NOMO-1 (cell line): Measurements from ENCODE around the gene VEZF1.
A peak's percentile ranks its signal among the peaks of the same experiment; 100 is the strongest.

Source experiments
- DNase-seq, 2 experiments: peaks; one replicate each; lab custom pipeline; 2025; ENCODE audit not compliant: unreplicated experiment in 2 of 2; lab: John Stamatoyannopoulos, UW

VEZF1 gene

GRCh38 chr17:57954397-57955182 is 33.5 kb downstream of the VEZF1 start:
- no peak for DNase-seq

DNA sequence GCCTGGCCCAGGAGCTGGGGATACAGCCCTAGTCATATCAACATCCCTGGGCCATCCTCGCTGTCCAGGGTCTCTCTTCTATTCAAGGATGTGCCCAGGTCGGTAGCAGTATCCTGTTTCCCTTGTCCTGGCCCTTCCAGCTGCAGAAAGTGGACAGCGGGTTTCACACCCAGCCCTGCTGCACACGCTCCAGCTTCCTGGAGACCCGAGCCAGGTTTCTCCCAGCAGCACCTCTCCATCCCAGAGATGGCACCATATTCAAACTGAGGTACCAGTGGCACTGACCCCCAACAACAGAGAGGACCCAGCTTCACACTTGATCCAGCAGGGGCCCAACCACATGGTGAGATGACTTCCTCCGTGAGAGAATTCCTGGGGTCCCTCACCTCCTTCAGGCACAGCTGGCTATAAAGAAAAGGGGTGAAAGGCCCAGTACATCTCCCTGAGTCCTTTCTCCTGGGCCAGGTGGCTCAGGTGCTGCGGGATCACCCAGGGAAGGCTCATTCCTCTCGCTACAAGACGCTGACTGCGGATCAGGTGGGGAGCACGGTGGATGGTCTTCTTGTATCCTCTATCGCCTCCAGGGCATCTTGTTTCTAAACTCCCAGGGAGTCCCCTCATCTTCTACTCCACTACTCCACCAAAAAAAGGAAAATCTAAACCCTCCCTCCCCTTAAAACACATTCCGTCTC is 34.2 kb downstream of the VEZF1 start:
- no peak for DNase-seq

DNA sequence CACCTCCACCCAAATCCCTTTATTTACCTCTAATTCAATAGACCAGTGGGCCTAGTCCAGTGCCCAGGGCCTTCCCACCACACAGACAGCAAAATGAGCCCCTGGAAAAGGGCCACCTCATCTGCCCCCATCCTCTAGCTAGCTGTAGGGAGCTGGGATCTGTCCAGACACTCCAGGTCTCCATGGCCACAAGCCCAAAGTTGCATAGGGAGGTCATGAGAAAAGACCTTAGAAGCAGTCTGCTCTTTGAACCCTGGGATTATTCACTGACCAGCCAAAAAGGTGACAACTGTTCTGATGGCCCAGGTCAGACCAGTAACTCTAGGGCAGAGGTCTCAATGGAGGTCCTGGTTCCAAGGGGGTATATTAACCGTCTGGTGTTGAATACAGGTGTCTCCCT is 34.8 kb downstream of the VEZF1 start:
- DNase-seq = no peak

DNA sequence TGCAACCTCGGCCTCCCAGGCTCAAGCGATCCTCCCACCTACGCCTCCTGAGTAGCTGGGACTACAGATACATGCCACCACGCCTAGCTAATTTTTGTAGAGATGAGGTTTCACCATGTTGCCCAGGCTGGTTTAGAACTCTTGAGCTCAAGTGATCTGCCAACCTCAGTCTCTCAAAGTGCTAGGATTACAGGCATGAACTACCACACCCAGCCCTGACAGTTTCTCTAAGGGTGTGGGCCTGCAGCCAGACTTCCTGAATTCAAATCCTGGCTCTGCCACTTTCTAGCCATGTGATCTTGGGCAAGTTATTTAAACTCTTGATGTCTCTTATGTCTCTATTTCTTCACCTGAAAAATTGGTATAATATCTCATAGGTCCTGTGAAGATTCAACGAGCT is 38.4 kb downstream of the VEZF1 start:
- DNase-seq = peak; percentile 35 to 39

GRCh38 chr17:57948555-57949420 is 39.3 kb downstream of the VEZF1 start:
- peak in 1 of 2 experiments; percentile 51 for DNase-seq

- DNase-seq = no peak
These were observed 39.9 kb downstream of the VEZF1 start for GRCh38 chr17:57948169-57948554.

DNA sequence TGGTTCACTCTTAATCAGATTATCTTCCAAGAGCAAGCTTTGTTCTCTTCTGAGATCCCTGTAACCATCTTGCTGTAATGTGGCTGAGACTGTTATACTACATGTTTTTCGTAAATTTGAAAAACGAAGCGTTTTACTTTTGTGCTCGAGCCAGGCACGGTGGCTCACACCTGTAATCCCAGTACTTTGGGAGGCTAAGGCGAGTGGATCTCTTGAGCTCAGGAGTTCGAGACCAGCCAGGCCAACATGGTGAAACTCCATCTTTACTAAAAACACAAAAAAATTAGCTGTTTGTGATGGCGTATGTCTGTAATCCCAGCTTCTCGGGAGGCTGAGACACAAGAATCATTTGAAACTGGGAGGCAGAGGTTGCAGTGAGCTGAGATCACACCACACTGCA is 40.7 kb downstream of the VEZF1 start:
- DNase-seq = no peak

GRCh38 chr17:57946798-57947358 is 41.2 kb downstream of the VEZF1 start:
- DNase-seq = peak; percentile 80 to 94

DNA sequence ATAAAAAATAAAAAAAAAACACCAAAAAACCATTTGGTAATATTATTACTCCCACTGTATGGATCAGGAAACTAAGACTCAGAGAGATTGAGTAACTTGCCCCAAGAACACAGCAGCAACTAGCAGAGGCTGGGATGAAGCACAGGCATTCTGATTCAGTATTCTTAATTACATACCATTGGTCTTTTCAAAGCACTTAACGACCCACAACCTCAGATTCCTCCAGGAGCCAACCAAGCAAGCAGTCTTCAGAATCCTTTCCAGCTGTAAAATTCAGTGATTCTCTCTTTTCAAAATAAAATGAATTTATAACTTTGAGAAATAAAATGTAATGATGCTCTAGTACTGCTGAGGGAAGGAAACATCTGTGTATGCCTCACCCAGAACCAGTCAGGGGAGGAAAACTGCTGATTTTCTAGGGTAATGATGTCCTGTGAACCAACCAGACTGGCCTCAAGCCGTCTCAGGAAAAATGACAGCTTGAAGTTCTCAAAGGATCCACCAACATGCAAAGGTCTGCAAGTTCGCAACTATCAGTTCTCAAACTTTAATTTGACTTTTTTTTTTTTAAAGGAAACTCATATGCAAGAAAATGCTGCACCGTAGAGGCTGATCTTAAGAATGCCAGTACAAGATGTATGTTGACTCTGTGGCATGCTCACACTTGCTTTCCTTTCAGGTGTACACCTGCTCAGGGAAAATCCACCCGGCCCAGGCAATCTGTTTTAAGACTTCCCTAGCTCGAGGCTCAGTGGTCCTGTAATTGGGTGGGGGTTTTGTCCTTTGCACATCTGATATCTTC is 41.9 kb downstream of the VEZF1 start:
- DNase-seq = no peak

GRCh38 chr17:57944908-57945307 is 43.1 kb downstream of the VEZF1 start:
- no peak for DNase-seq

- no peak for DNase-seq
These were observed 44.4 kb downstream of the VEZF1 start for GRCh38 chr17:57943645-57944044.

- DNase-seq = peak in 1 of 2 experiments; percentile 47
These were observed 44.9 kb downstream of the VEZF1 start for GRCh38 chr17:57943140-57943539.

GRCh38 chr17:57941384-57942370 is 46.4 kb downstream of the VEZF1 start:
- no peak for DNase-seq

DNA sequence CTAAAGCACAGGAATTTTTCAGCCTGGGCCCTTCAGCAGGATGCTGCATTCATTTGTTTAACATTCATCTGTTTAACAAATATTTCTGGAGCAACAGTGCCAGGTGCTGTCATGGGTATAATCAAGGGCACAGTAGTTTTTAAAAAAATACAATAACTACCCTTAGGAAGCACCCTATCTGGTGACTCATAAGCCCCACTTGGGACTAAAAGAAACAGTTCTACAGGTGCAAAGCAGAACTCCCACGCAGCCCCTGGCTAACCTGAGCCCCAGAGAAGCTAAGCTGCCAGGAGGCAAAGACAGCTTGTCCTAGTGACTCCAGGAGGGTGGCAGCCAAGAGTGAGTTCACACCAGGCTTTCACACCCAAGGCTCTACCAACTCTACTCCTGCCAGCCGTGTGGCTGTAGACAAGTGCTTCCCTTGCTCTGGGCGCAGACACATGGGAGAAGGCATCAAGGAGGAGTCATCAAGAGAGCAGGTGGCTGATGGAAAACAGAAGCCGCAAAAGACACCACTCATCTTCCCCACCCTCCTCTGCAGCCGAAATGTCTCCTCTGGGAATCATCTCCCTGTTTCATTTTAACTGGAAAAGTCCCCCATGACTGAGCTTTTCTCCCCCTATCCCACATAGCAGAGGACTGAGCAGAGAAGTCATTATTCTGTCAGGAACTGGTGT is 47.3 kb downstream of the VEZF1 start:
- no peak for DNase-seq

DNA sequence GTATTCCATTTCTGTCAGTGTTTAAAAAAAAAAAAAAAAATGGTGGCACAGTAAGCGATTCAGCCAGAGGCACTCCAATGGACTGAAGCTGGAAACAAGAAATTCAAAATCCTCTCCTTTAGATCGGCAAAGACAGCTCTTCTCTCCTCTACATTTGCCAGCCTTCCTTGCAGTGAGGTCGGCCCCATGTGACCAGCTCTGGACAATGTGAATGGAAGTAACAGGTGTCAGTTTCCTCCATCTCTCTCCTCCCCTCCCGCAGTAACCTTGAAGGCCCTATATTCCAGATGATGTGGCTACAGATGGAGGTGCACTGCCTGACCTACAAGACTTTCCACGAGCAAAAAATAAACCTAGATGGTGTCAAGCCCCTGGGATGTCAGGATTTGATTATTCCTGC is 47.8 kb downstream of the VEZF1 start:
- no peak for DNase-seq

- DNase-seq = peak; percentile 82 to 92
These were observed 48.3 kb downstream of the VEZF1 start for GRCh38 chr17:57939797-57940196.

DNA sequence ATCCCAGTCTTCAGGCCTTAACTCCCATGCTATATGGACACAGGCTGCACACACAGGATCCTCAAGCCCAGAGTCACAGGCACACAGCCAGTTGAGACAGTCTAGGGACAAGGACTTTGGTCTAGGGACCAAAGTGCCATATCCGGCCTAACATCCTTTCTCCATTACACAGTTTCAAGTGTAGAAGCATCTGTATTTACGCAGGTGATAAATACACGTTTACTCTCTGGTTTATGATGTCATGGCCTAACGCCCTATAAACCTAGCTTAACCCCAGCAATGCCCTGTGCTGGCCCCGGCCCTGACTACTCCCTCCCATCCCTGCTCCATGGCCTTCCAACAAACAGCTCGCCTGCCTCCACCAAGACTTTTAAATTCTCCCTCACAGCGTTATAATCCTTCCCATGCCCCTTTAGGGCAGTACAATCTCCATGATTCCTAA is 50.0 kb downstream of the VEZF1 start:
- no peak for DNase-seq

DNA sequence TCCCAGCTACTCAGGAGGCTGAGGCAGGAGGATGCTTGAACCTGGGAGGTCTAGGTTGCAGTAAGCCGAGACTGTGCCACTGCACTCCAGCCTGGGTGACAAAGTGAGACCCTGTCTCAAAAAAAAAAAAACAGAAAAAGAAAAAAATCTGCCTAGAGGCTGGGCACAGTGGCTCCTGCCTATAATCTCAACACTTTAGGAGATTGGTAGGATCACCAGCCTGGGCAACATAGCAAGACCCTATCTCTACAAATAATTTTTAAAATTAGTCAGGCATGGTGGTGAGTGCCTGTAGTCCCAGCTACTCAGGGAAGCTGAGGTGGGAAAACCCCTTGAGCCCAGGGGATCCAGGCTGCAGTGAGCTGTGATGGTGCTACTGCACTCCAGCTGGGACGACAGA is 50.6 kb downstream of the VEZF1 start:
- no peak for DNase-seq
